GM10266 (cell line): ENCODE results near the gene ANKRD65.

Experiments used
- DNase-seq: peaks from one replicate; pipeline ENCODE4 v3.0.0; 2012; ENCODE audit errors: extremely low spot score
- CTCF ChIP-seq: IDR thresholded peaks from 2 replicates; pipeline ENCODE4 v1.5.1; 2012; ENCODE audit warnings: mild to moderate bottlenecking, low read depth; ENCODE audit not compliant: control insufficient read depth, insufficient read depth; ENCODE audit errors: missing control alignments

The ANKRD65 gene

GRCh38 chr1:1437033-1437903, 16.2 kb upstream of the ANKRD65 start:
- TF ChIP-seq CTCF: no peak
- peak; percentile 25 for DNase-seq

DNA sequence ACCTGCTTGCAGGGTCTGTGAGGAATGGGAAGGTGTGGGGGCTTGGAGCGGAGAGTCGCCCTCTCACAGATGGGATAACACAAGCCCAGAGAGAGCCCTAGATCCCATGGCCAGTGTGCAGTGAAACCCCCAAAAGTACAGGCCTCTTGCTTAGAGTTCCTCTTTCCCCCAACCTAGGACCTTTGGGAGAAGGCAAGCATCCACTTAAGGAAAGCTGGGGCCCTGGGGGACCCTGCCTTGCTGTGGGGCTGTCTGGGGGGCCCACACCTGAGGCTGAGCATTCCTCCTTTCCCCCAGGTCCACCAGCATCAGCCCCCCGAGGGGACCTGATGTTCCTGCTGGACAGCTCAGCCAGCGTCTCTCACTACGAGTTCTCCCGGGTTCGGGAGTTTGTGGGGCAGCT, 15.6 kb upstream of the ANKRD65 start:
- peak; percentile 50 for DNase-seq
- no peak for TF ChIP-seq CTCF

DNA sequence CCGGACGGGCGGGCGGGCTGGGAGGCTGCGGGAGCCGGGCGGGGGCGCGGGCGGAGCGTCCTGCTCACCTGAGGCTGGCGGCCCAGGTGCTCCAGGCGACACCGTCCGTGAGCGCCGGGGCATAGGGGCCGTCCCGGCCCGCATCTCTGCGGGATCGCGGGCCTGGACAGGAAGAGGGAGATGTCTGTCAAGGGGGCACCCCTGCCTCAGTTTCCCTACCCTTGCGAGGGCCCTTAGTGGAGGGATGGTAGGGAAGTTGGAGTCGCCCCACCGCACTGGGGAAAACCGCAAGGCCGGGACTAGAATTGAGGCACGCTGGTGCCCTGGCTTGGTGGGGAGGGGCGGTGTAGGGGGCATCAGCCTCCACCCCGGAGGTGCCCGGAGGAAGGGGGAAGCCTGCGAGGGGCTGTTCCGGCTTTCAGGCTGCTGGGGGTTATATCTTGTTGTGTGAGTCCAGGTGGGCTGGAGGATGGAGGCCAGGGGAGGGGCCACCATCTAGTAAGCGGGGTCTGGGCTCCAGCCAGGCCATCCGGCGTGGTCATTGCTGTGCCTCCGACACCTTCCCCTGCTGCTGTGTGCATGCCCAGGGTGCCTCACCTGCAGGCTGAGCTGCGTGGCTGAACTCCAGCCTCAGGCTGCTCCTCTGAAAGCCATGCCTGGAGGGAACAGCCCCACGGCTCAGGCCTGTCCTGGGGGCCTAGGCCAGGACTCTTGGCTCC, 15.0 kb upstream of the ANKRD65 start:
- DNase-seq: peak; percentile 41
- TF ChIP-seq CTCF: no peak

GRCh38 chr1:1435106-1435903, 14.2 kb upstream of the ANKRD65 start, which contains the start of gene VWA1:
Gene VWA1 (plus strand): TSS chr1:1435690. CDS start chr1:1435749, 59 bp downstream.
- peak; percentile 97 for DNase-seq
- TF ChIP-seq CTCF: no peak

DNA sequence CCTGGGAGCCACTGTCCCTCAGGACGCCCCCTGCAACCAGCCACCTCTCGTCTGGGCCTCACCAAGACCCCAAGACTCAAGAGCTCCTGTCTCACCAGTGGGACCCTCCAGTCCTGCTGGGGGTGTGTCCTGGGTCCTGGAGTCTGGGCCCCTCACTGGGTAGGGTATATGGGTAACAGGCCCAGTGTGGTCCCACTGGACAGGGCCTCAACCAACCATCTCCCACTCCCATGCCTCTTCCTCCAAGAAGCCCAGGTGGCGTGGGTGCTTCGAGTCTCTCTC, 13.7 kb upstream of the ANKRD65 start:
- DNase-seq: peak; percentile 43
- TF ChIP-seq CTCF: no peak

DNA sequence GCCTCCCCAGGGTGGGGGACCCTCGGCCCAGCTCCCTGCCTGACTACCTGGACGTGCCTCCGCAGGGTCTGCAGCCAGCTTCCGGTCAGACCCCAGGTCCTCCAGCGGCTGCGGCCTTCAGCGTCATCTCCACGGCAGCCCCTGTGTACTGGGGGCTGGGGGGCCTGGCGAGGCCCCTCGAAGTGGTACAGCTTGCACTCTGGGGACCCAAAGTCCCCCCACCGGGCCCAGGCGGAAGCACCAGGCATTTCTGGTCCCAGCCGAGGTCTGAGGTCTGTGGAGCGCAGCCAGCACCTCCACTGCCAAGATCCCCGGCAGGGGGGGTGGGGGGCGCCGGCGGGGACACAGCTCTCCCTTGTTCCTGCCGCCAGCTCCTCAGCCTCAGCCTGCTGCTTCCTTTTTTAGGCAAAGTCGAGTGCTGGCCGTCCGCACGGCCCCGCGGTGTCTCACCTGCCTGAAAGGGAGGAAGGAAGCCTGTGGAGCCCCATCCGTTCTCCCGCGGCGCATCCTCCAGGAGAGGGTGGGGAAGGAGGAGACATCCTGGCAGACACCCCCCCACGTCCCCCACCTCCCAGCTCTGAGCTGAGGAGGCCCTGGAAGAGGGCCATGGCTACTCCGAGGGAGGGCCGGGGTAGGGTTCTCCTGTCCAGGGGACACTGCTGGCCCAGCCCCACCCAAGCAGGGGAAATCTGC, 13.2 kb upstream of the ANKRD65 start:
- TF ChIP-seq CTCF: no peak
- DNase-seq: peak; percentile 55
